Measurements from ENCODE around the gene MYO7B. TPM values are rescaled to one million over a fixed set of nuclear protein-coding genes. Genes with fewer than 3 reads are reported as not detected.

The MYO7B gene
- polyA plus RNA-seq, 4 donors, result 17.7 to 24.7 (median 19.4) TPM

- no peak for DNase-seq (ENCODE audit: low read depth in 4 of 4, low spot score in 3 of 4)
These were observed 120.0 kb downstream of the MYO7B start for GRCh38 chr2:127655209-127656073.

DNA sequence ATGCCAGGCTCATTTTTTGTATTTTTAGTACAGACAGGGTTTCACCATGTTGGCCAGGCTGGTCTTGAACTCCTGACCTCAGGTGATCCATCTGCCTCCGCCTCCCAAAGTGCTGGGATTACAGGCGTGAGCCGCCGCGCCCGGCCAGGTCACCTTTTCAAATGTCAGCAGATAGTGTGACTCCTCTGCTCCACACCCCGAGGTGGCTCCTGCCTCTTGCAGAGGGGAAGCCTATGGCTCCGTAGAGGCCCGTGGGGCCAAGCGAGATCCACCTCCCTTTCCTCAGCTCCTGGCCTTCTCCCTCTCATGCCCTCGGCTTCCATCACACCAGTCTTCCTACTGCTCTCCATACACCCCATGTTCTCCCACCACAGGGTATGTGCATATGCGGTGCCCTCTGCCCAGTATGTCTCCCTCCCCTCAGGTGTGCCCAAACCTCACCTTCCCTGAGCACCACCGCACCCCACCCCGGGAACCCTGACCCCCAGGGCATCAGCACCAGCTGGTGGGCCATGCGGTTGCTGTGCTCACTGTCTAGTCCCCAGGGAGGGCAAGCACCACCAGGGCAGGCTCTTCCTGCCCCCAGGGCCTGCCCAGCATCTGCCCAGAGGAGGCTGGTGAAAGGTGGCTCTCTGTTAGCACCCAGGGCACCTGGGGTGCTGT lies 121.2 kb downstream of the MYO7B start:
- no peak for DNase-seq (ENCODE audit: low read depth in 4 of 4, low spot score in 3 of 4)

DNA sequence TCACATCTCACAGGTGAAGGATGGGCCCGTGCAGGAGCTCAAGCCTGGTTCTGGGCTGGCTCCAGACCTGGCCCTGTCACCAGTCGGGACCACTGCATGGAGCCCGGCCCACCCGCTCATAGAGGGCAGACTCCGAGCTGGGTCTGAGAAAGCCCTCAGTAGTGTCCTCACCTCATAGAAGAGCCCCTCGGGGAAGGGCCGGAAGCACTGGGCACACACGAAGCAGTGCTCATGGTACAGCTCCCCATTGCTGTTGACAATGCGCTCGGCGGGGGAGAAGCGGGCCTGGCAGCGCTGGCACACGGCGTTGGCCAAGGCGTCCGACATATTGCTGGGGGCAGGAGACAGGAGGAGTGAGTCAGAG lies 121.7 kb downstream of the MYO7B start:
- no peak for DNase-seq (ENCODE audit: low read depth in 4 of 4, low spot score in 3 of 4)

DNA sequence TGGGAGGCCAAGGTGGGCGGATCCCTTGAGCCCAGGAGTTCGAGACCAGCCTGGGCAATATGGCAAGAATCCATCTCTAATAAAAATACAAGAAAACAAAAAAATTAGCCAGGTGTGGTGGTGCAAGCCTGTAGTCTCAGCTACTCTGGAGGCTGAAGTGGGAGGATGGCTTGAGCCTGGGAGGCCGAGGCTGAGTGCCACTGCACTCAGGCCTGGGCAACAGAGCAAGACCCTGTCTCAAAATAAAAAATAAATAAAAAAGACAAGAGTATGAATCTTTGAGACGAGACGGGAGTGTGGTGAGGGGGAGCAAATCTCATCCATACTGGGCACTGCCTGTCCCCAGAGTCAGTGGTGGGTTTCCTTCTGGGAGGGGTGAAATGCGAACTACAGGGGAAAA lies 122.7 kb downstream of the MYO7B start:
- no peak for DNase-seq (ENCODE audit: low read depth in 4 of 4, low spot score in 3 of 4)

GRCh38 chr2:127658641-127659407 lies 123.3 kb downstream of the MYO7B start:
- DNase-seq (ENCODE audit: low read depth in 4 of 4, low spot score in 3 of 4), result no peak

- DNase-seq (ENCODE audit: low read depth in 4 of 4, low spot score in 3 of 4), result no peak
These were observed 124.2 kb downstream of the MYO7B start for GRCh38 chr2:127659408-127660290.

DNA sequence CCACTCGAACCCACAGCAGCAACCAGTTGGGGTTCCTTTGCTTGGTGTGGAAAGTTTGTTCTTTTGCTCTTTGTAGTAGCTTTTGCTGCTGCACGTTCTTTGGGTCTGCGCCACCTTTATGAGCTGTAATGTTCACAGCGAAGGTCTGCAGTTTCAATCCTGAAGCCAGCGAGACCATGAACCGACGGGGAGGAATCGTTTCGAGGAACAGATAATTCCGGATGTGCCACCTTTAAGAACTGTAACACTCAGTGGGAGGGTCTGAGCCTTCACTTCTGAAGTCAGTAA lies 124.8 kb downstream of the MYO7B start:
- no peak for DNase-seq (ENCODE audit: low read depth in 4 of 4, low spot score in 3 of 4)

DNA sequence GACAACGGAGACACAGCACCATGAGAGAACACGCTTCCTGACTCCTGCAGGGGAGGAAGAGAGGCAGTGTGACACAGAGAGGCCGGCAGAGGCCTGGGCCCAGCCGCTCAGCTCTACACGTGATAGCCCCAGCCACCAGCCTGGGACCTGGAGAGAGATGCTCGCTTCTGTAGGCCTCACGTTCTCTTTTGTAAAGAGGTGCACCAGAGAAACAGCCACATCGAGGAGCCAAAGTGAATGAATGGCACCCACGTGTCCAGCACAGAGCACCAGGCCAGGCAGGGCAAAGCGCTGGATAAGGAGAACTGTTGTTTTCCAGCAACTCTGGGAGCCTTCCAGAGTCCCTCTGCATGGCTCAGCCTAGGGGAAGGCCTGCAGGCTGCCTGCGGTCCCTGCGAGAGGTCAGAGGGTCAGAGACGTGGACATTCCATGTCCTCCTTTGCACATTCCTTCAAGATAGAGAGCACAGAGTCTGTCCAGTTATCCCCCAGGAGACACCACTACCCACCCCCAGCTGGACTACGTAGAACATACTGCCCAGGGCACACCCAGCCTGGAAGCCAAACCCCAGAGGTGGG lies 125.7 kb downstream of the MYO7B start:
- no peak for DNase-seq (ENCODE audit: low read depth in 4 of 4, low spot score in 3 of 4)

- DNase-seq (ENCODE audit: low read depth in 4 of 4, low spot score in 3 of 4), result no peak
These were observed 126.5 kb downstream of the MYO7B start for GRCh38 chr2:127661949-127662510.

DNA sequence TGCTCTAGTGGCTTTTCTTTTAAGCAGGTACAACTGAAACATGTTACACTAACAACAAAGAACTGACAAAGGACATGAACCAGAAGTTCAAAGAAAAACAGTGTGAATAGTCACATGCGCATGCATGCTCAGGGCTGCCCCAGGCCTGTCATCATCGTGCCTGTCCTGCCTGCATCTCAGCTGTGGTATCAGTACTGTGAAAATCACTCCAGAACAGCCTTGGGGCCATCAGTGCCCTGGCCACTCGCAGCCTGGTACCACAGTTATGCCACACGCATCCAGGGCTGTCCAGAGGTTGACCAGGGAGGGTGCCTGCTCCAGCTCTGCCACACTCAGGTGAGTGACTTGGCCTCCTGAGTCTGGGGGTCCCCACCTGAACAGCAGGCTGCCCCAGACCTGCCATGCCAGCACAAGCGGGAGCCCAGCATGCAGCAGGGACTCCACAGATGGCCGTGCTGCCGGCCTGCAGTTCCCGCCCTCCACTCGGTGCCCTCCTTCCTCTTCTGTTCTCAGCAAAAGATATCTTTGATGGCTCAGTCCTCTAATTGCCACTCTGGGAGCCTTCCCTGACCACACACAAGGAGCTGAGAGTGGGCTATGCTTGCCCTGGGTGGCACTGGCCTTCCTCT lies 127.6 kb downstream of the MYO7B start:
- no peak for DNase-seq (ENCODE audit: low read depth in 4 of 4, low spot score in 3 of 4)

DNA sequence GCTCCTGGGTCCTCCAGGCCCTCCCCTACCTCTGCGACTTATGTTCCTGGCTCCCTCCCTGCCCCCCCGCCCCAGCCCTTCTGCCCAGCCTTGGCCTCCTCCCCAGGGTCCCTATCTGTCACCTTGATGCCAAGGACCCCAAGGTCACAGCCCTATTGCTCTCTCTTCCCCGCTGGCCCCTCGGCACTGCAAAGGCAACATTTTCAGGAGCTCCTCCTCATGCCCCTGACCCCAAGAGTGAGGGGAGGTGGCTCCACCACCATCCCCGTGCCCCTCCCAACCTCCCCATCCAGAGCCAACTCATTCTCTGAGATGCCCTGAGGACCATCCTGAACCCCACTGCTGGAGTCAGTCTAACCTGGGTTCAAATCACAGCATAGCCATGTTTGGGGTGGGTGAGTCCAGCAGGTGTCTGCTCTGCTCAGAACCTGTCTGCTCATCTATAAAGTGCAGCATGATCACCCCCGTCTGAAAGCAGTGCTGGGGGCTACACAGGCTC lies 128.1 kb downstream of the MYO7B start:
- DNase-seq (ENCODE audit: low read depth in 4 of 4, low spot score in 3 of 4), result no peak

- DNase-seq (ENCODE audit: low read depth in 4 of 4, low spot score in 3 of 4), result no peak
These were observed 128.8 kb downstream of the MYO7B start for GRCh38 chr2:127664065-127664894.

DNA sequence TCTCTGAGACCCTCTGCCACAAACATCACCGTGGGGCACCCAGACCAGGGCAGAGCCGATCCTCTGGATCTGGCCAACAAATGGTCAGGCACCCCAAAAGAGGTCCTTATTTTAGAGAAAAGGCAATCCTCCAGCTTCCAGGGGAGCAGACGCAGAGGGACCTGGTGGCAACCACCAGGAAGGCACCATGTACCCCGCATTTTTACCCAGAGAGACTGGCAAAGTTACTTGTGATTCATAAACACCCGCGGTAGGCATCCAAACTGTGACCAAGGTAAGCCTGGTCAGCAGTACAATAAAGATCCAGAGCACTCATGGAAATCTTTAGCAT lies 129.4 kb downstream of the MYO7B start:
- DNase-seq (ENCODE audit: low read depth in 4 of 4, low spot score in 3 of 4), result no peak

DNA sequence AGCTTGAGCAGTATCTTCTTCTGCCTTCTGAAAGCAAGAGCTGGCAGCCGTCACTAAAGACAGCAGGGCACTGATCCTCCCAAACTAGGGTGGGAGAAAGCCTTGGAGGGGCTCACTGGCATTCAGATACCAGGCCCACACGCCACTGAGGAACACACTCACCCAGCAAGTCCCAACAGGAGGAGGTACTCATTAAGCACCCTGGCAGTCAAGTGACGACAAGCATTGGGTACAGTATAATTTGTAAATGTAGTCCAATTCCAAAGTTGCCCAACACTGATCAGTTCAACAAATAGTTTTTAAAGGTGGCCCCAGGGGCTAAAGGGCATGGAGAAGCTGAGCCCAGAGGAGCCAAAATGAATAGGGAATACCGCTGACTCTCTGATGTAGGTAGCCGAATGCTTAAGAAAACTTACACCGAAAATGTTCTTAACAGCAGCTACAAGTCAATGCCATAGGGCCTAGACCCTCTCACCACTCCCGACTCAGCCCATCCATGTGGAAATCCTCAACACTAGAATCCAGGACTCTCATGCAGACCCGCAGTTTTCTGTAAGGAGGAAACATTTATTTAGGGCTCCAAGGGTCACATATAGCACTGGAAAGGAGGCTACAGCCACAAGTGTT lies 129.9 kb downstream of the MYO7B start:
- no peak for DNase-seq (ENCODE audit: low read depth in 4 of 4, low spot score in 3 of 4)

DNA sequence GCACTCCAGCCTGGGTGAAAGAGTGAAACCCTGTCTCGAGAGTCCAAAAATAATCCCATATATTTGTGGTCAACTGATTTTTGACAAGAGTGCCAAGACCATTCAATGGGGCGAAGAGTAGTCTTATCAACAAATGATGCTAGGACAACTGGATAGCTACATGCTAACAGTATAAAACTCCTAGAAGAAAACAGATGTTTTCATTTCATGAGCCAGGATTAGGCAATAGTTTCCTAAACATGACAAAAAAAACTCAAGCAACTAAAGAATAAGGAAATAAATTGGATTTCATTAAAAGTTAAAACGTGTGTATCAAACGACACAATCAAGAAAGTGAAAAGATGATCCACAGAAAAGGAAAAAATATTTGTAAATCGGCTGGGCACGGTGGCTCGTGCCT lies 133.6 kb downstream of the MYO7B start:
- no peak for DNase-seq (ENCODE audit: low read depth in 4 of 4, low spot score in 3 of 4)

- no peak for DNase-seq (ENCODE audit: low read depth in 4 of 4, low spot score in 3 of 4)
These were observed 134.8 kb downstream of the MYO7B start for GRCh38 chr2:127670055-127670956.

DNA sequence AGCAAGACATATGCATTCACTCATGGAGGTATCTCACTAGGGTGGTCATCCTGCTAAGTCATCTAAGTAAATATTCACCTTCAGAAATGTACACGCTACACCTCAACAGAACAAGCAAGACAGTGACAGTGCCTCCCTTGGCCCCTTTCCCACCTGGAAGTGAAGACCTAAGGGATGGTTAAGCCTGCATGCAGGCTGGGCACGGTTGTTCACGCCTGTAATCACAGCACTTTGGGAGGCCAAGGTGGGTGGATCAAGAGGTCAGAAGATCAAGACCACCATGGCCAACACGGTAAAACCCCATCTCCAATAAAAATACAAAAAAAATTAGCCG lies 135.4 kb downstream of the MYO7B start:
- no peak for DNase-seq (ENCODE audit: low read depth in 4 of 4, low spot score in 3 of 4)

All from right renal pelvis (tissue), 4 donors.